Measurements from ENCODE around the gene IGLL5. TPM values are rescaled to one million over a fixed set of nuclear protein-coding genes. Genes with fewer than 3 reads are reported as not detected.

The IGLL5 gene
- polyA plus RNA-seq, 2 of the 4 experiments (the other 2 are of a cell fraction): not detected

DNA sequence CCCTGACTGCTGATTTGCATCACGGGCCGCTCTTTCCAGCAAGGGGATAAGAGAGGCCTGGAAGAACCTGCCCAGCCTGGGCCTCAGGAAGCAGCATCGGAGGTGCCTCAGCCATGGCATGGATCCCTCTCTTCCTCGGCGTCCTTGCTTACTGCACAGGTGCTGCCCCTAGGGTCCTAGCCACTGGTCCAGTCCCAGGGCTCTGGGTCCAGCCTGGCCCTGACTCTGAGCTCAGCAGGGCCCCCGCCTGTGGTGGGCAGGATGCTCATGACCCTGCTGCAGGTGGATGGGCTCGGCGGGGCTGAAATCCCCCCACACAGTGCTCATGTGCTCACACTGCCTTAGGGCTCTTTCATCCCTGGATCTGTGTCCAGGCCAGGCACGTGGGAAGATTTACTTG is 7.0 kb upstream of the IGLL5 start:
- TF ChIP-seq, protein P1, sequence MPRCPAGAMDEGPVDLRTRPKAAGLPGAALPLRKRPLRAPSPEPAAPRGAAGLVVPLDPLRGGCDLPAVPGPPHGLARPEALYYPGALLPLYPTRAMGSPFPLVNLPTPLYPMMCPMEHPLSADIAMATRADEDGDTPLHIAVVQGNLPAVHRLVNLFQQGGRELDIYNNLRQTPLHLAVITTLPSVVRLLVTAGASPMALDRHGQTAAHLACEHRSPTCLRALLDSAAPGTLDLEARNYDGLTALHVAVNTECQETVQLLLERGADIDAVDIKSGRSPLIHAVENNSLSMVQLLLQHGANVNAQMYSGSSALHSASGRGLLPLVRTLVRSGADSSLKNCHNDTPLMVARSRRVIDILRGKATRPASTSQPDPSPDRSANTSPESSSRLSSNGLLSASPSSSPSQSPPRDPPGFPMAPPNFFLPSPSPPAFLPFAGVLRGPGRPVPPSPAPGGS (IDR thresholded peaks at IDR 0.05): no peak
- TF ChIP-seq NPAS2 (CRISPR knock-in tag; IDR thresholded peaks at IDR 0.05; ENCODE audit: borderline replicate concordance): no peak
- no peak for TF ChIP-seq ZC3H11A (IDR thresholded peaks at IDR 0.05)
- no peak for TF ChIP-seq MAZ (IDR thresholded peaks at IDR 0.05; ENCODE audit: borderline replicate concordance, low read depth, low read length)
- TF ChIP-seq, protein P2, sequence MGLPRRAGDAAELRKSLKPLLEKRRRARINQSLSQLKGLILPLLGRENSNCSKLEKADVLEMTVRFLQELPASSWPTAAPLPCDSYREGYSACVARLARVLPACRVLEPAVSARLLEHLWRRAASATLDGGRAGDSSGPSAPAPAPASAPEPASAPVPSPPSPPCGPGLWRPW (IDR thresholded peaks at IDR 0.05): no peak
- no peak for TF ChIP-seq CHD2 (IDR thresholded peaks at IDR 0.05; ENCODE audit: low read length, partially characterized antibody)
- no peak for TF ChIP-seq RNF2 (IDR thresholded peaks at IDR 0.05; ENCODE audit: borderline replicate concordance, low read depth)
- TF ChIP-seq HDAC2 (IDR thresholded peaks at IDR 0.05): no peak
- TF ChIP-seq BHLHE40 (IDR thresholded peaks at IDR 0.05; ENCODE audit: low read depth, low read length): no peak
- POLR2A ChIA-PET: no interaction called here
- Histone ChIP-seq H3K9me3 (no peaks in the 10 kb centered on the region), H3K27ac (no peak overlapping the region), H3K4me3 (no peak overlapping the region), H3K4me2 (no peak overlapping the region), H3K4me1 (no peaks in the 10 kb centered on the region)
- ATAC-seq (no peak), FAIRE-seq (no peak), DNase-seq (ENCODE audit: low read depth in 1 of 2, low spot score in 1 of 2) (no peak)
- 20% methylated on average over 3 of the region's 9 CpGs for WGBS (ENCODE audit: missing lambda C conversion rate)
- CTCF ChIA-PET: interaction anchor here (1.0 to 5.0 kb wide), 7 partner anchors 15 to 417 kb away, joined by 3 to 22 read pairs (median 5); no protein-coding TSS in a partner anchor

DNA sequence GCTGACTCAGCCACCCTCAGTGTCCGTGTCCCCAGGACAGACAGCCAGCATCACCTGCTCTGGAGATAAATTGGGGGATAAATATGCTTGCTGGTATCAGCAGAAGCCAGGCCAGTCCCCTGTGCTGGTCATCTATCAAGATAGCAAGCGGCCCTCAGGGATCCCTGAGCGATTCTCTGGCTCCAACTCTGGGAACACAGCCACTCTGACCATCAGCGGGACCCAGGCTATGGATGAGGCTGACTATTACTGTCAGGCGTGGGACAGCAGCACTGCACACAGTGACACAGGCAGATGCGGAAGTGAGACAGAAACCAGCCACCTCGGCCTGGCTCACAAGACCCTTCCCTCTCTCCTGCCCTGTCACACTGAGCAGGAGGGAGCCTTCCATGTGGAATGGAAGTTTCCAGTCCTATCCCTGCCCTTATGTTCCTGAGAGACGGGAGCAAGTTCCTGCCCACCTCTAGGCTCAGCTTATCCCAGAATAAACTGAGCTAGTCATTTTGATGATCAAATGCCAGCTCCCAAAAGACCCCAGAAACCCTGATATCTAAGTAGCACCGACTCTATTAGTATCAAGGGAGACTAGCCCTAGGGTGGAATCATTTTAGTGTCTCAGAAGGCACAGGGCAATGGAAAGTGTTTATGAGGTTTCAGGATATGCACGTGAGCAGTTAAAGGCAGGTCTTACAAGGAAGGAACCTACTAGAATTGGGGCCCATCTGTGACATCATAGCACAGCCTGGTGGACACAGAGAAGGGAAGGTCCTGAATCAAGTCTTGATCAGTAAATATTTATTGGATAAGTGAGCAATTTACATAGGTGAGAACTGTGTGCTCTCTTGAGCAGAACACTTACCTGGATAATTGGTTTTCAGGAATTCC is 6.3 kb upstream of the IGLL5 start:
- no peak for DNase-seq (ENCODE audit: low read depth in 1 of 2, low spot score in 1 of 2)

More for the DNA sequence above, 6.3 kb upstream of the IGLL5 start:
- Histone ChIP-seq H3K4me2 (no peak overlapping the region), H3K4me3 (no peak overlapping the region), H3K9me3 (no peaks in the 10 kb centered on the region), H3K4me1 (no peaks in the 10 kb centered on the region), H3K27ac (no peak overlapping the region)
- ATAC-seq (no peak), FAIRE-seq (no peak)
- CTCF ChIA-PET: interaction anchor here (0.9 to 5.0 kb wide), 11 partner anchors 26 to 417 kb away, joined by 3 to 22 read pairs (median 5); no protein-coding TSS in a partner anchor
- WGBS (ENCODE audit: missing lambda C conversion rate): 43% methylated on average over 4 of the region's 10 CpGs
- TF ChIP-seq MAFK (IDR thresholded peaks at IDR 0.05; ENCODE audit: partially characterized antibody) (no peak), CBX2 (IDR thresholded peaks at IDR 0.05; ENCODE audit: borderline replicate concordance, low read depth) (no peak), SREBF2 (IDR thresholded peaks at IDR 0.05) (no peak), CEBPB (IDR thresholded peaks at IDR 0.05) (no peak), NR3C1 (IDR thresholded peaks at IDR 0.05) (no peak), BHLHE40 (IDR thresholded peaks at IDR 0.05; ENCODE audit: low read depth, low read length) (no peak), CBX8 (IDR thresholded peaks at IDR 0.05) (no peak), POLR2AphosphoS2 (conservative IDR thresholded peaks at IDR 0.05; ENCODE audit: low read length) (no peak), CHD4 (IDR thresholded peaks at IDR 0.05; ENCODE audit: borderline replicate concordance) (no peak), CHD2 (IDR thresholded peaks at IDR 0.05; ENCODE audit: low read length, partially characterized antibody) (no peak), HDAC2 (IDR thresholded peaks at IDR 0.05) (no peak)
- TF ChIP-seq, protein P3, sequence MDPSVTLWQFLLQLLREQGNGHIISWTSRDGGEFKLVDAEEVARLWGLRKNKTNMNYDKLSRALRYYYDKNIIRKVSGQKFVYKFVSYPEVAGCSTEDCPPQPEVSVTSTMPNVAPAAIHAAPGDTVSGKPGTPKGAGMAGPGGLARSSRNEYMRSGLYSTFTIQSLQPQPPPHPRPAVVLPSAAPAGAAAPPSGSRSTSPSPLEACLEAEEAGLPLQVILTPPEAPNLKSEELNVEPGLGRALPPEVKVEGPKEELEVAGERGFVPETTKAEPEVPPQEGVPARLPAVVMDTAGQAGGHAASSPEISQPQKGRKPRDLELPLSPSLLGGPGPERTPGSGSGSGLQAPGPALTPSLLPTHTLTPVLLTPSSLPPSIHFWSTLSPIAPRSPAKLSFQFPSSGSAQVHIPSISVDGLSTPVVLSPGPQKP (IDR thresholded peaks at IDR 0.05; ENCODE audit: low read depth, low read length): no peak
- TF ChIP-seq, protein P4, sequence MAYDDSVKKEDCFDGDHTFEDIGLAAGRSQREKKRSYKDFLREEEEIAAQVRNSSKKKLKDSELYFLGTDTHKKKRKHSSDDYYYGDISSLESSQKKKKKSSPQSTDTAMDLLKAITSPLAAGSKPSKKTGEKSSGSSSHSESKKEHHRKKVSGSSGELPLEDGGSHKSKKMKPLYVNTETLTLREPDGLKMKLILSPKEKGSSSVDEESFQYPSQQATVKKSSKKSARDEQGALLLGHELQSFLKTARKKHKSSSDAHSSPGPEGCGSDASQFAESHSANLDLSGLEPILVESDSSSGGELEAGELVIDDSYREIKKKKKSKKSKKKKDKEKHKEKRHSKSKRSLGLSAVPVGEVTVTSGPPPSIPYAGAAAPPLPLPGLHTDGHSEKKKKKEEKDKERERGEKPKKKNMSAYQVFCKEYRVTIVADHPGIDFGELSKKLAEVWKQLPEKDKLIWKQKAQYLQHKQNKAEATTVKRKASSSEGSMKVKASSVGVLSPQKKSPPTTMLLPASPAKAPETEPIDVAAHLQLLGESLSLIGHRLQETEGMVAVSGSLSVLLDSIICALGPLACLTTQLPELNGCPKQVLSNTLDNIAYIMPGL (CRISPR knock-in tag; IDR thresholded peaks at IDR 0.05; ENCODE audit: borderline replicate concordance): no peak
- TF ChIP-seq, protein P5, sequence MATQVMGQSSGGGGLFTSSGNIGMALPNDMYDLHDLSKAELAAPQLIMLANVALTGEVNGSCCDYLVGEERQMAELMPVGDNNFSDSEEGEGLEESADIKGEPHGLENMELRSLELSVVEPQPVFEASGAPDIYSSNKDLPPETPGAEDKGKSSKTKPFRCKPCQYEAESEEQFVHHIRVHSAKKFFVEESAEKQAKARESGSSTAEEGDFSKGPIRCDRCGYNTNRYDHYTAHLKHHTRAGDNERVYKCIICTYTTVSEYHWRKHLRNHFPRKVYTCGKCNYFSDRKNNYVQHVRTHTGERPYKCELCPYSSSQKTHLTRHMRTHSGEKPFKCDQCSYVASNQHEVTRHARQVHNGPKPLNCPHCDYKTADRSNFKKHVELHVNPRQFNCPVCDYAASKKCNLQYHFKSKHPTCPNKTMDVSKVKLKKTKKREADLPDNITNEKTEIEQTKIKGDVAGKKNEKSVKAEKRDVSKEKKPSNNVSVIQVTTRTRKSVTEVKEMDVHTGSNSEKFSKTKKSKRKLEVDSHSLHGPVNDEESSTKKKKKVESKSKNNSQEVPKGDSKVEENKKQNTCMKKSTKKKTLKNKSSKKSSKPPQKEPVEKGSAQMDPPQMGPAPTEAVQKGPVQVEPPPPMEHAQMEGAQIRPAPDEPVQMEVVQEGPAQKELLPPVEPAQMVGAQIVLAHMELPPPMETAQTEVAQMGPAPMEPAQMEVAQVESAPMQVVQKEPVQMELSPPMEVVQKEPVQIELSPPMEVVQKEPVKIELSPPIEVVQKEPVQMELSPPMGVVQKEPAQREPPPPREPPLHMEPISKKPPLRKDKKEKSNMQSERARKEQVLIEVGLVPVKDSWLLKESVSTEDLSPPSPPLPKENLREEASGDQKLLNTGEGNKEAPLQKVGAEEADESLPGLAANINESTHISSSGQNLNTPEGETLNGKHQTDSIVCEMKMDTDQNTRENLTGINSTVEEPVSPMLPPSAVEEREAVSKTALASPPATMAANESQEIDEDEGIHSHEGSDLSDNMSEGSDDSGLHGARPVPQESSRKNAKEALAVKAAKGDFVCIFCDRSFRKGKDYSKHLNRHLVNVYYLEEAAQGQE (IDR thresholded peaks at IDR 0.05): no peak
- POLR2A ChIA-PET: no interaction called here

Measured in A549 (cell line).